ENCODE measurements around the gene FAM50A.

FAM50A gene

DNA sequence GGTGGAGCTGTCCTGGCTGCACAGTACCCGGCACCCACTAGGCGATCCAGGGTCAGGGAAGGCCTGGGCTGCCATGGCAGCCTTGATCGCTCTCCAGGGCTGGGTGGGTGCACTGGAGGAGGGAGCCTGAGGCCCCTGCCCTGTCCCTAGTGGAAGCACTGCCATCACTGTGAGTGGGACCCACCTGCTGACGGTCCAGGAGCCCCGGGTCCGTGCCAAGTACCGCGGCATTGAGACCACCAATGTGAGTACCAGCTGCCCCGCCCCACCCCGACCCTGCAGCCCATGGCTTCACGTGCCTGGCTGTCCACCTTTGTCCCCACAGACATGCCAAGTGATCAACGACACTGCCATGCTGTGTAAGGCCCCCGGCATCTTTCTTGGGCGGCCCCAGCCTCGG is 23.0 kb downstream of the FAM50A start:
- DNase-seq: no peak

DNA sequence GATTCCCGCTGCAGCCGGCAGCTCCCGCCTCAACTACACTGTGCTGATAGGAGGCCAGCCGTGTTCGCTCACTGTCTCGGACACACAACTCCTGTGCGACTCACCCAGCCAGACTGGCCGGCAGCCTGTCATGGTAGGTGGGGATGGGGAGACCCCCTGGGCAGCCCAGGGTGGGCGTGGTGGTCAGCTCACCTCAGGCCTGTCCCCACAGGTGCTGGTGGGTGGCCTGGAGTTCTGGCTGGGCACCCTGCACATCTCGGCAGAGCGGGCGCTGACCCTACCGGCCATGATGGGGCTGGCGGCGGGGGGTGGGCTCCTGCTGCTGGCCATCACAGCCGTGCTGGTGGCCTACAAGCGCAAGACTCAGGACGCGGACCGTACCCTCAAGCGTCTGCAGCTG is 23.6 kb downstream of the FAM50A start:
- no peak for DNase-seq

DNA sequence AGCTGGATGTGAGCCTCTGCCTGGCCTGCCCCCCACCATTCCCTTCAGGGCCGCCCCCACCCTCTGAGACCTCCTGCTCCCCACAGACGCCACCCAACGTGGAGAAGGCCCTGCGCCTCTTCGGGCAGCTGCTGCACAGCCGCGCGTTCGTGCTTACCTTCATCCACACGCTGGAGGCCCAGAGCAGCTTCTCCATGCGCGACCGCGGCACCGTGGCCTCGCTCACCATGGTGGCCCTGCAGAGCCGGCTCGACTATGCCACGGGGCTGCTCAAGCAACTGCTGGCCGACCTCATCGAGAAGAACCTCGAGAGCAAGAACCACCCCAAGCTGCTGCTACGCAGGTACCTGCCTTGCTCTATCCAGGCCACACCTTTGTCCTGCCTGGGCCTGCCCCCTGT is 24.3 kb downstream of the FAM50A start:
- DNase-seq: no peak

DNA sequence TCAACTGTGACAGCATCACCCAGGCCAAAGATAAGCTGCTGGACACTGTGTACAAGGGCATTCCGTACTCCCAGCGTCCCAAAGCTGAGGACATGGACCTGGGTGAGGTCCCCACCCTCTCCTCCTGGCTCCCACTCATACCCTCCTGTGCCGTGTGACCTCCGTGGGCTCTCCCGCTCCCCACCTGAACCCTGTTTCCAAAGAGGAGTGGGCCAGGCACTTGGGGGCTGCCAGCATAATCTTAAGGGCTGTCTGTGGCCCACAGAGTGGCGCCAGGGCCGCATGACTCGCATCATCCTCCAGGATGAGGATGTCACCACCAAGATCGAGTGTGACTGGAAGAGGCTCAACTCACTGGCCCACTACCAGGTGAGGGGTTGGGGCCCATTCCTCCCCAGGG is 25.2 kb downstream of the FAM50A start:
- DNase-seq: no peak

DNA sequence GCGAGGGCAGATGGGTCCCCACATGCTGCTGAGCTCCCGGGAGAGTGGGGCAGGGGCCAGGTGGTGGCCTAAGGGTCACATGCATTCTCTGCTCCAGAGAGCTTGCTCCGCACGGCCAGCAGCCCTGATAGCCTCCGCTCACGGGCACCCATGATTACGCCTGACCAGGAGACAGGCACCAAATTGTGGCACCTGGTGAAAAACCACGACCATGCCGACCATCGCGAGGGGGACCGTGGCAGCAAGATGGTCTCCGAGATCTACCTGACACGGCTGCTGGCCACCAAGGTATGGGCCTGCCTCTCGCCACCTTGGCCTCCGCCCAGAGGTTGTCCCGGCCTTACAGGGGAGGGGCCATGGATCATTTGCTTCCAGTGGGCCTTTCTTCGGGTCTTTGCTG is 25.9 kb downstream of the FAM50A start:
- no peak for DNase-seq

DNA sequence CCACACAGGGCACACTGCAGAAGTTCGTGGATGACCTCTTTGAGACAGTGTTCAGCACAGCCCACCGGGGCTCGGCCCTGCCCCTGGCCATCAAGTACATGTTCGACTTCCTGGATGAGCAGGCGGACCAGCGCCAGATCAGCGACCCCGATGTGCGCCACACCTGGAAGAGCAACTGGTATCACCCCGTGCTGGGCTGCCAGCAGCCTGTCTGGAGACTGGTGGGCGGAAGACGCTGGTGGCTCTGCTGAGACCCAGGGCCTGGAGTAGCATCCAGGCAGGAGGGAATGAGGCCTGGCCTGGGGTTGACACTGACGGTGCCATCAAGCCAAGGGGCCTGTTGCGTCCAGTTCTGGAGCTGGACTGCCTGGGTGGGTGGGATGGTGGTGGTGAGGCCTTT is 26.5 kb downstream of the FAM50A start:
- no peak for DNase-seq

DNA sequence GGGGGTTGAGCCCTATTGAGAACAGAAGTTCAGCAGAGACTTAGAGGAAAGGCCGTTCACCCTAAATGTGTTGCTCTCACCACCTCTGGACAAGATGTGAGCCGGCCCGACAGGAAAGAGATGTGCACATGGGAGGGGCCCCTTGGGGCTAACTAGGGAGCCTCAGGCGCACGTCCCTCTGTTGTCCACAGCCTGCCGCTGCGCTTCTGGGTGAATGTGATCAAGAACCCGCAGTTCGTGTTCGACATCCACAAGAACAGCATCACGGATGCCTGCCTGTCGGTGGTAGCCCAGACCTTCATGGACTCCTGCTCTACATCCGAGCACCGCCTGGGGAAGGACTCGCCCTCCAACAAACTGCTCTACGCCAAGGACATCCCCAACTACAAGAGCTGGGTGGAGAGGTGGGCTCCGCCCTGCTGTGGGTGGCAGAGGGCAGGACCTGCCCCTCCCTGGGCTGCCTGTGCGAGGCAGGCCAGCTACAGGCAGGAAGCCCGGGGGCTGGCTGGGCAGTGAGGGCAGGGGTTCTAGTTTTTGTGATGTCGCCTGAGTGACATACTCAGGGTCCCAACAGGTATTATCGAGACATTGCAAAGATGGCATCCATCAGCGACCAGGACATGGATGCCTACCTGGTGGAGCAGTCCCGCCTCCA is 27.1 kb downstream of the FAM50A start:
- DNase-seq: no peak

DNA sequence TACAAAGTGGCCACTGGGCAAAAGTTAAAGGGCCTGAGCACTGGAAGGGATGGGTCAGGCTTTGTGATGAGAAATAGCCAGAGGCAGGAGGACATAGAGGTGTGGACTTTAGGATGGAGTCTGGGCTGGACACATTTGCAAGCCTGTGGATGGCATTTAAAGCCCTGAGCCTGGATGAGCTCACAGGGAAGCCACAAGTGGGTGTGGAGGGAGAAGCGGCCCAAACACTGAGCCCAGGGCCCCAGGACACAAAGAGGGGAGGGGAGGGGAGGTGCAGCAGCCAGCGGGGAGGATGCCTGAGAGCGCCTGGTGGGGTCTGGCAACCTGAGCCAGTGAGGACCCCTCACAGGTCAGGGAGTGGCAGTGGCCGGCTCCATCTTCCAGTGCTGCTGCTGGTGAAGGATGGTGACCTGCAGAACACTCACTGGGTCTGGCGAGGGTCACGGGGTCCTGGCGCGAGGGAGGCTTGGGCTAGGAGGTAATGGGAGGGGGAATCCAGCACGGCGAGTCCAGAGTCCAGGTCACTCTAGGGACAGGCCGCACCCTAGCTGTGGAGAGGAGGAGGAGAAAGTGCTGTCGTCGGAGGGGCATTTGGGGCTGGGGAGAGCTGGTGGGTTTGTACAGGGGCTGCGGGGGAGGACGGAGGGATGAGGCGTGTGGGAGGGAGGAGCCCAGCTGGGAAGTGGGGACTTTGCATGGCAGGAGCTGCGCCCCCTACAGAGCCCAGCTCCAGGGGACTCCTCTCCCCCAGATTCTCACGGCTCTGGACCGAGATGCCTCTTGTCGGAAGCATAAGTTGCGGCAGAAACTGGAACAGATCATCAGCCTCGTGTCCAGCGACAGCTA is 28.1 kb downstream of the FAM50A start:
- no peak for DNase-seq

DNA sequence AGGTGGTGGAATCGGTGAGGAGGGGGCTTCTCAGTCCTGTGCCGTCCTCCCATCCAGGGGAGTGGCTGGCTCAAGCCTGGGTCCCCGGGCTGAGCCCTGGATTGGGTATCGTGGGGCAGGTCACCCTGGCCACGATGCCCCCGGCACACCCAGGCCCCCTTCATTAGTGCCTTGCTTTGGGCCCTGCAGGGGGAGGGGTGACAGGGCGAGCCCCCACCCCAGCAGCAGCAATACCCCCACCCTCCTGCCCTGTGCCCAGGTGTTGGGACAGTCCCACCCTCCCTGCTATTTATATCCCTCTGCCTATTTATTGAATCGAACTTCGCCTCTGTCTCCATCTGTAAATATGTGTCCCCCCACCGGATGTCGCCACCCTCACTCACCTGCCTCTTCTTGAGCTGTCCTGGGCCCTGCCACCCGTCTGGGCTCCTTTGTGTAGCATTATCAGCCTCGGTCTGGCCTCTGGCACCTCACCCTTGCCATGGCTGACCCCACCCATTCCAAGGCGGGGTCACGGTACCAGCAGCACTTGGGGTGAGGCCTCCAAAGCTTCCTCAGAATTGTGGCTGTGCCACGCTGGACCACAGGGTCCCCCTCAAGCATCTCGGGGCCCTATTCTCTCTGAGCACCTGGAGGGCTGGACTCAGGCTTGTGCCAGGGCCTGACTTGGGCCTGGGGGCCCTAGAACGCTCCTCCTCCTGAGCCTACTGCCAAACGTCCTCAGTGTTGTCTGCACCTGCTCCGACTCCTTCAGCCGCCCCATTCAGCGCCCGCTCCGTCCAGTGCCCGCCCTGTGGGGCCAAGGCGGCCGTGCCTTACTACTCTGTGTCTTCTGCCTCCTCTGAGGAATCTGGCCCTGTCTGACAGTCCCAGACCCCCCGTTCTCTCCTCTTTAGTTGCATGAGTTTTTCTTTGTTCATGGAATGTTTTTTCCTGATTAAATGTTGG is 29.0 kb downstream of the FAM50A start:
- no peak for DNase-seq

DNA sequence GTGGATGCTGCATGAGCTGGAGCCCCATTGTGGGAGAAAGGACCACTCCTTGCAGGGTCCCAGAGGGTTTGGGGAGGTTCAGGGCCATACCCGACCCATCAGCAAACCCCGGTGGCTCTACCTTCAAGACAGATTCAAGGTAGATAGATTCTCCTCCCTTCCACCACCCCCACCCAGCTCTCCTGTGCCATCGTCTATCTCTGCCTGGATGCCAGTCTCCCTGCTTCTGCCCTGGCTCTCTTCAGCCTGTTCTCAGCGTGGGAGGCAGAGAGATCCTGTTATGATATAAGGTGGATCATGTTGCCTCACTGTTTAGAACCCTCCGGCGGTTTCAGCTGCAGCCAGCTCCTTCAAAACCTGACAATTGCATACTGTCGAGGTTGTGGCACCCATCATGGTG is 29.7 kb downstream of the FAM50A start:
- no peak for DNase-seq

DNA sequence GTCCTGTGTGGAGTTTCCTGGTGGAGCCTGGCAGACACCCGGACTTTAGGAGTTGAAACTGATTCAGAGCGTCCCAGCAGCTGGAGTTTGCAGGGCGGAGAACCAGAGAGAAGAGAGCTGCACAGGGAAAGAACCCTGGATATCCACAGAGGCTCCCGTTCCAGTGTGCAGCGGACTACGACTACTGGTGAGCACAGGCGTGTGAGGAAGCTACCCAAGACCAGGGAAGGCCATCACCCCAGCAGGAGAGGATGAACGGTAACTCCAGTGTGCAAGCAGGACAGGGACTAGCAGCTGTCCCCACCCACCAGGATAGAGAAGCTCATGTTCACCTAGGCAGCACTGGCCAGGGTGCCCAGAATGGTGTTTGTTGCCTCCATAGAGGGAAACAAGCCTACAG is 32.9 kb downstream of the FAM50A start:
- no peak for DNase-seq

DNA sequence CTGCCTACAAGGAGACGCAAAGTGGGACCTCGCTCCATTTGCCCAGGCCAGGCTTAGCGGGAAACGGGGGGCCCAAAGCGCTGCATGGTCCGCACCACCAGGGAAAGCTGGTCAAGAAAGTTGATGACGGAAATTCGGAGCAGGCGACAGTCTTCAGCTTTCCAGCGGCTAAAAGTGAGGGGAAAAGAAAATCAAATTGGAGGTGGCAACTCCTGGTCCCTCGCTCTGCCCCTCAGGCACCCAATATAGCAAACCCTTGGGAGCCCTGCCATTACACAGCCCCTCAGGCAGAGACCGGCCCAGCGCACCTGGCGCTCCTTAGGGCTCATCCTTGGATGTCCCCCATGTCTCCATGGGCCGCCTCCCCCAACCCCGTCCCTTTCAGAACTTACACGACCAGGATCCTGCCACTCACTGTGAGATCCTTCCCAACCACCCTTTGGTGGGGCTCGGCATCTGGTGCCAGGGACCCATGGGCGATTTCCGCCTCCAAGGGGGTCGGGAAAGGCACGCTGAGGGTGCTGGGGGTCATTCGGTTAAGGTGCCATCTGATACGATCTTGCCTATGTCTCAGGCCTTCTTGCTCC is 34.0 kb downstream of the FAM50A start:
- DNase-seq: no peak

DNA sequence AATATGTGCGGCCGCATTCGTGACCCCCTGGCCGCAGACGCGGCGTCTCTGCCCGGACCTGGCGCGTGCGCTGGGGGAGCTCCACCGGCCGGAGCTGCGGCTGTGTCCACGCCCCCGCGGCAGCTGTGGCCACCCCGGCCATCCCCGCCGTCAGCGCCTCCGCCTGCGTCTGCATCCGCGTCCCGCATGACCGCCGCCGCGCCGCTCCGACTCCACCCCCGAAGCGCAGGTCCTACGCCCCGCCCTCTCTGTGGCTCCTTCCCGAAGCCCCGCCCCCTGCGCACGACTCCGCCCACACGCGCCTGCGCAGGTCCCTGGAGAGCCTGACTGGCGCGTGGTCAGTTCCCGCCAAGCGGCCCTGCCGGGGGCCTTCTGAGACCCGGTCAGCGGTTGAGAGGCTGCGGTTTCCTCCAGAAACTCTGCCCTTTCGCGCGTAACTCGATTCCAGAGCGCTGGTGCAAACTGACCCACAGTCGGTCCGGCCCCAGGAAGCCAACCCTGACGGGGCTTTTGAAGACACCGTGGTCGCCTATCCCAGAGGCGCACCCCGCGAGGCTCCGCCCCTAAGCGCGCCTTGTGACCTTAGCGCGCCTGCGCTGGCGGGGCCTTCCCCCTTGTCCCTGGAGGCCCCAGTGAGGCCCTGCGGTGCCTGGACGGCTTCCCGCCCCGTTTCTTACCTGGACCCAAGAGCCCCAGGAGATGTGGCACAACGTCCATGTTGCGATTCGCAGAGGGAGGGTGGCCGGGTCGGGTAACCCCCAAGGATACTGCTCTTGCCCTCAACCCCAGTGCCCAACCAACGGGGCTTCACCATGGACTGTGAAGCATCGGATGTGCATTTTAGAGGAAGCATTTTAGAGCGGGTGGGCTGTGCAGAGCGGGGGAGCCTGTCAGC is 35.0 kb downstream of the FAM50A start, which contains the start of gene LAGE3:
TSS of gene LAGE3 (minus strand) at position 554 of the 895 bp plus-strand sequence. CDS start at position 188, 366 bp downstream.
- DNase-seq: peak; percentile 92 to 95

DNA sequence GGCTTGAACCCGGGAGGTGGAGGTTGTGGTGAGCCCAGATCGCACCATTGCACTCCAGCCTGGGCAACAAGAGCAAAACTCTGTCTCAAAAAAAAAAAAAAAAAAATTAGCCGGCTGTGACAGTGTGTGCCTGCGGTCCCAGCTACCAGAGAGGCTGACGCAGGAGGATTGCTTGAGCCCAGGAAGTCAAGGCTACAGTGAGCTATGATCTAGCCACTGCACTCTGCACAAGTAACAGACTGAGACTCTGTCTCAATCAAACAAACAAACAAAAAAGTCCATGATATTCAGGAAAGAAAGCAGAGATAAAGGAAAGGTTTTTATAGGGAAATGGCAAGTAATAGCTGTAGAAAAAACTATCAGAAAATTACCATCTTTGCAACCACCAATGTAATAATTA is 37.3 kb downstream of the FAM50A start:
- DNase-seq: no peak

DNA sequence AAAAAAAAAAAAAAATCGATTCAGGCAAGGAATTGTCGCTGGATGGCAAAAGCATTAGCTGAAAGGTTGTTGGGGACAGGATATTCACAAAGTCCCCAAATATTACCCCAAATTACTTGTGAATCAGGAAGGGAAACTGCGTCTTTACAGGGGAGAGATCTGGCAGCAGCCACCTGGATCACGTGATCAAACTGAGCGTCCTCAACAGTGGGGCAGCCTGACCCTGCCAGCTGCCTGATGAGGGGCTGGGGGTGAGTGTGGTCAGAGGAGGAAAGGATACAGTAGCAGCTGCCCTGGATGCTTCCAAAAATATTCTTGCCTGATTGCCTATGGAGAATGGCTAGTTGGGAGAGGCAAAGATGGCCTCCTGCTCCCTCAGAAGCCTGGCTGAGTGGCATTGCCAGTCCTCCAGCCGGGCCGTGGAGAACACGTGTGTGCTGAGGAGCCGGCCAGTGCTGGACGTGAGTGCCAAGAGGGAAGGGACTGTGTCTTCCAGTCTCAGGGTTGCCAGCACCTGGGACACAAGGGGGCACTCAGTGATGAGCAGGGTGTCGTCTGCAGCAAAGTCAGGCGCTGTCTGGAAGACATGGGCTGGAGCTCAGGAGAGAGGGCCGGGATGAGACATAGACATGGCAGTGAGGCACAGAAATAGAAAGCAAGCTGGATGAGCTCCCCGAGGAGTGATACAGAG is 38.1 kb downstream of the FAM50A start:
- no peak for DNase-seq

DNA sequence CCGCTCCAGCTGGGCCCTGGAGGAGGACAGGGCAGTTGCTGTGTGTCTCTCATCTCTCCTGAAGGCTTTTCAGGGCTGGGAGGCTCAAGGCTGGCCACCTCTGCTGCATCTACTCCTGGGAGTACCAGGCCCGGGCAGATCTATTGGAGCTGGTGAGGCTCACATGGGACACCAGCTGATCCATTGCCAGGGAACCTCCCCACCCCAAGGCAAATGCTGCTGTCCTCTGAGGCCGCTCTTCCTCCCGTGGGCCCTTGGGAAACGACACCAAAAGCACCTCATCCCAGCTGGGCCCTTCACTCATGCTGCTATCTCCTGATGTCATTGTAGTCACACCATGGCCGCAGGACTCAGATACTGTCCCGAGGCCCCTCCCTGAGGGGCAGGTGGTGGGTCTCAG is 38.8 kb downstream of the FAM50A start:
- DNase-seq: no peak

DNA sequence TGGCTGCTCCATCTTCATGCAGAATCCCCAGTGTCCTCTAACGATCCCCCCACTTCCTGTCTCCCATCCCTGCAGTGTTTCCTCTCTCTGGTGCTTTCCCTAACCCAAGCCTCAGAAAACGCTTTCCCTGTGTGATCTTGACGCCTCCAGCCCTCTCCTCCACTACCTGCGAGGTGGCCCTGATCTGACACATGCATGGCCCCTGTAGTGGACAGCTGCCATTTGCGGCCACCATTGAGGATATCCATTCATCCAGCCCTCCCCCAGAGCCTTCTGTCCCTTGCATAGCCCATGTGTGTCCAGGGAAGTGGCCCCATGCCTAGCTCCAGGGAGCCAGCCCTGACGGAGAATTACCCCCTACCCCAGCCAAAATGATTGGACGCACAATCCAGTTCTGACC is 39.4 kb downstream of the FAM50A start:
- DNase-seq: no peak

DNA sequence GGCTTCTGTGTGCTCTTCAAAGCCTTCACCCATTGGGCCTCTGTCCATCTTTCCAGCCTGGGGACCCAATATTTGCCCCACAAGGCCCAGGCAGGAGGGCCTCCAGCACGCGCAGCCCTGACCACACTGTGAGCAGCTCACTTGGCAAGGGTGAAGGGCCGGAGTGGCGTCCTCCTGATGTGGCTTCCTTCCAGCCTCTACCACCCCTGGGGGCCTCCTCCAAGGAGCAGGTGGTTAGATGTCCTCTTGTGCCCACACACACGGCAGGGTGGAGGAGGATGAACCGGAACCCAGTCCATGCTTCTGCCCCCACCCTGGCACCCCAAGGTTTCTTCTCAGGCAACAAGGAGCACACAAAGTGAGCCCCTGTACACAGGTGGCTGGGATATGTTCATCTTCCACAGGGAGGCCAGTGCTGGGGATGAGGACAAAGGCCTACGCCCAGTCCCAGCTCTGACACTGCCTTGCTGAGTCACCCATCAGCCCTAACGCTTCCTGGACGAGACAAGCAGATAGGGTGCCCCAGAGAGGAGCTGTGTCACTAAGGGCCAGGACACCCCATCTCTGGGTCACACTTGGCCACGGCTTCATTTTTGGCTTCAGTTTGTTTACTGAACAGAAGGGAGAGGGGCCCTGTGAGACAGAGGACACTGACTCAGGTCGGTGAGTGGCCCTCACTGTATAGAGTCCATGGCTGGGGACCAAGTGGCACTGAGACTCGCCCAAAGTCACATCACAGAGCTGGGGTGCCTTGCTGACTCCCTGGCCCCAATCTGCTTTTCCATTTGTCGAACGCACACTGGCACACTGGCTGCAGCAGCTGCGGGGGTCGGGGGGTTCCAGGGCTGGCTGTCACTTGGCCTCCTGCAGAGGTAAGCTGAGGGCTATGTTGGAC is 40.6 kb downstream of the FAM50A start:
- no peak for DNase-seq

DNA sequence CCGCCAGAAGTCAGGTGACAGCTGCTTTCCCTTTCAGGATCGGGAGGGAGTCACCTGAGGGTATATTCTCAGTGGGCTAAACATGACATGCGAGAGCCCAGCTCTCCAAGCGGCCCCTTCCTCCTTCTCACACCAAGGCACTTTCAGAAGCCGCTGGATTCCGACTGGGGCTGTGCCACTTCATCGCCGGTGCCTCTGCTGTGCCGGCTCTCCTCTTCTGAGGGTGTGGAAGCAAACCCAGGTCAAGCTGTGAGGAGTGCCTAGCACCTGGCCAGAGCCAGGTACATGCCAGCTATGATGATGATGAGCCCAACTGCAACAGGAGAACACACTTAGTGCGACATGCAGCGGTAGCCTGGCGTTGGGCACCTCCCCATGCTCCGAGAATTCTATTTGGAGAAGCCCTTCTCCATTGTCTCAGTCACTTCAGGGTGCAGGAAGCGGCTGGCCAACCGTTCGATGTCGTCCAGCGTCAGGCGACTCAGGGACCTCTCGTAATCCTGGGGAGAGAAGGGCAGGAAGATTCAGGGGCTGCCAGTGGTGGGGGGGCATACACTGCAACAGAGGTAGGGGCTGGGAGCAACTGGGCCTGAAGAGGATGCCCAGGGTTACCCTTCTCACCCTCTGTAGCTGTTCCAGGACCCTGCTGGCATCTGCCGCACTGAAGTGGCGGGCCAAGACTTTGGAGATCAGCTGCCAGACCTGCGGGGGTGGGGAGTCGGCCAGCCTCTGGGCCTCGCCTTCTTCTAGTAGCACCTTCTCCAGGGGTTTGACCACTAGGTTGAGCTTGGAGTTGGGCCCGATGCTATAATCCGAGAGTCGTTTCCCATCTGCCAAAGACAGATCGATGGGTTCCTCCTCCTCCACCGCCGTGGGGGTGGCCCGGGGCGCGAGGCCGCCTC is 41.5 kb downstream of the FAM50A start:
- DNase-seq: no peak

All from stimulated activated CD4-positive, alpha-beta T cell treated with anti-CD3 and anti-CD28 coated beads, Interleukin-2, amount 100 ng/mL, for 48 hours (primary cell).